Muscle layer of duodenum (tissue), 2 donors: ENCODE measurements around the gene UNC13C.

Experiments used
- H3K27ac ChIP-seq: one replicate; pipeline ENCODE4 v1.7.0; 2013; ENCODE audit warnings: mild to moderate bottlenecking, low read length
- H3K27me3 ChIP-seq: one replicate; pipeline ENCODE4 v1.7.0; 2013; ENCODE audit warnings: low read depth, mild to moderate bottlenecking, control low read depth, low read length
- H3K36me3 ChIP-seq, 2 donors: one replicate each; pipeline ENCODE4 v1.7.0; 2013; ENCODE audit warnings: low read length in 2 of 2, control low read depth in 1 of 2, mild to moderate bottlenecking in 1 of 2; ENCODE audit not compliant: insufficient read depth in 2 of 2, control insufficient read depth in 1 of 2
- H3K4me1 ChIP-seq, 2 donors: one replicate each; pipeline ENCODE4 v1.7.0; 2013; ENCODE audit warnings: low read length in 2 of 2, mild to moderate bottlenecking in 2 of 2, control low read depth in 1 of 2, moderate library complexity in 1 of 2; ENCODE audit not compliant: insufficient read depth in 2 of 2, control insufficient read depth in 1 of 2
- H3K4me3 ChIP-seq, 2 donors: one replicate each; pipeline ENCODE4 v1.7.0; 2013; ENCODE audit warnings: low read length in 2 of 2, low read depth in 1 of 2, mild to moderate bottlenecking in 1 of 2
- H3K9me3 ChIP-seq, 2 donors: one replicate each; pipeline ENCODE4 v1.7.0; 2013; ENCODE audit warnings: low read length in 2 of 2, control low read depth in 1 of 2, mild to moderate bottlenecking in 1 of 2; ENCODE audit not compliant: control insufficient read depth in 1 of 2
- donor health status: healthy.

Gene UNC13C

DNA sequence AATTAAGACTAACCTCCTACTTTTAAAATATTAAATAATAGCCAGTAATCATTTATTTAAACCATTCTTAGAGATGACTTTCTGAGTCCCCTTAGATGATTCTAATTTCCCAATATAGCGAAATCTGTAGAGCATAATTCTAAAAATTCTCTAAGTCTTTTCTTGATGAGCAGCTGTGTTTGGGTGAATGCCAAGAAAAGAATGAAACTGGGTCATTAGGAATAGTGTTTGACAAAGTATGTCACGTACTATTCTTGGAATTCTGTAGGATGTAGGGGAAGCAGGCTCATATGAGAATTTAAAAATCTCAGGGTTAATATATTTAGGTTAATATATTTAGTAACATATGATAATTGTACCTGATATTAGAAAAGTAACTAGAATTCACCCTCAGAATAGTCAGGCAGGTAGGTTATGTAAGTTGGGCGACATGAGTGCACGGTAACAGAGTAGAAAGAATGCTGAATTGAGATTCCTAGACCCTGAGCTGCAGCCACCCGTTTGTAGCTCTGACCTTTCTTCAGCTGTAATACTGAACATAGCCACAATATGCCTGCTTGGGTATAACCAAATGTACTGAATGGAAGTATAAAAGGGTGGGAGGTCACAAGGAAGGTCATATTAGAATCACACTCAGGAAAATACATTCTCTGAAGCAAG, 524.3 kb downstream of the UNC13C start:
- H3K4me3 ChIP-seq = no peak overlapping the region
- no peak overlapping the region for H3K27ac ChIP-seq
- H3K27me3 ChIP-seq = no peaks in the 10 kb centered on the region
- H3K36me3 ChIP-seq = no peaks in the 10 kb centered on the region
- no peaks in the 10 kb centered on the region for H3K4me1 ChIP-seq
- no peaks in the 10 kb centered on the region for H3K9me3 ChIP-seq

DNA sequence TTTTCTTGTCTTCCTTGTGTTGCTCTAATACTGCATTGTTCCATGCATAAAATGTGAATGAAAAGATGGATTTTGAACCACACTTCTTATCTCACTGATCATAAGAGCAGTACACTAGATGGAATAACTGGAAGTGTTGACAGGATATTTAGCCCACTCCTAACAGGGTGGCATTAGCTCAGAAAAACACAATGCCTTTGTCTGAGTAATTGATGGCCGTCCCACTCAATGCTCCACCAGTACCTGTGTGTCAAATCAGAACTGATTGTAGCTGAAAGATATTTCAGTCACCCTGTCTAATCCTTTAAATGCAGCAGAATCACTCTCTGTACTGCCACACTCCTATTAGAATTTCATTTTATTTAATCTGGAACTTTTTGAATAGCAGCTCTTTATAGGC, 526.5 kb downstream of the UNC13C start:
- Histone ChIP-seq H3K27me3 (no peaks in the 10 kb centered on the region), H3K4me1 (no peaks in the 10 kb centered on the region), H3K4me3 (no peak overlapping the region)

DNA sequence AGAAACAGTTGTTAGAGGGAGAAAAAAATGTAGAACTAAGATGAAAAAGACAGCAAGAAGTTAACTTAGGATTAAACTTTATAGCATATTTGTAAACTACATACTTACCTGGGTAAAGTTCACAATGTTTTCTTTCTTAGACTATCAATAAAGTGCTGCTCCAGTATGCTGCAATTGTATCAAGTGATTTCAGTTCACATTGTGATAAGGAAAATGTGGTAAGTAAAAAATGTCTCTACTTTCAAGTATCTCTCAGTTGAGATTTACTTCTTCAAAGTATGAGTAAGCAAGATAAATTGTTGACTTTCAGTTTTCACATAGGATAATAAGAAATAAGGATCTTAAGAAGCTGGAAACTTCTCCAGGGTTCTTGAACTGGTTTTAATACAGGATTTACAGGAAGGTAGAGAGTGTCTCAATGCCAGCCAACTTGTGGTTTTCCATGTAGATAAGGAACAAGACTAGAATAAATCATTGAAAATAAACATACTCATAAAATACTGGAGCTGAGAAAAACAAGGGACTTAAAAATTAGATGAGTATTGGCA, 528.8 kb downstream of the UNC13C start:
- Histone ChIP-seq H3K9me3 (no peaks in the 10 kb centered on the region), H3K27me3 (no peaks in the 10 kb centered on the region), H3K4me1 (no peaks in the 10 kb centered on the region), H3K27ac (no peak overlapping the region), H3K4me3 (no peak overlapping the region), H3K36me3 (no peaks in the 10 kb centered on the region)

More for the DNA sequence above, 526.5 kb downstream of the UNC13C start:
- H3K9me3 ChIP-seq = no peaks in the 10 kb centered on the region
- no peaks in the 10 kb centered on the region for H3K36me3 ChIP-seq
- no peak overlapping the region for H3K27ac ChIP-seq

DNA sequence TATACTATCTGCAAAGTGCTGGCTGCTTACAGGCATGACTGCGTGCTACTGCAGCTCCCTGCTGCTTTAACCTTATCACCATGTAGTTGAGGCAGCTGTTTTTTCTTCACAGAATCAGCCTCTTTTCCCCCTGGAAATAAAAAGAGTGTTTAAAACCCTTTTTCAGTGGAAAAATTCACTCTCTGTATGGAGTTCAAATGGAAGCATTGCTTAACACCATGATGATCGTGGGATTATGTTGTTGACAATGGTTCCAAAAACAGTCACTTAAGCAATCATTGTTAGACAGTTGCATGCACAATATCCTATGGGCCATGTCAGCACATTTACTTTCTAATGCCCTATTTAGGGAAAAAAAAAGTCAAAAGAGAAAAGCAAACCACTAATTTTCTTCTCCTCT, 536.4 kb downstream of the UNC13C start:
- no peaks in the 10 kb centered on the region for H3K4me1 ChIP-seq
- no peak overlapping the region for H3K27ac ChIP-seq
- no peaks in the 10 kb centered on the region for H3K9me3 ChIP-seq
- no peak overlapping the region for H3K4me3 ChIP-seq
- H3K36me3 ChIP-seq = no peaks in the 10 kb centered on the region
- H3K27me3 ChIP-seq = no peaks in the 10 kb centered on the region

DNA sequence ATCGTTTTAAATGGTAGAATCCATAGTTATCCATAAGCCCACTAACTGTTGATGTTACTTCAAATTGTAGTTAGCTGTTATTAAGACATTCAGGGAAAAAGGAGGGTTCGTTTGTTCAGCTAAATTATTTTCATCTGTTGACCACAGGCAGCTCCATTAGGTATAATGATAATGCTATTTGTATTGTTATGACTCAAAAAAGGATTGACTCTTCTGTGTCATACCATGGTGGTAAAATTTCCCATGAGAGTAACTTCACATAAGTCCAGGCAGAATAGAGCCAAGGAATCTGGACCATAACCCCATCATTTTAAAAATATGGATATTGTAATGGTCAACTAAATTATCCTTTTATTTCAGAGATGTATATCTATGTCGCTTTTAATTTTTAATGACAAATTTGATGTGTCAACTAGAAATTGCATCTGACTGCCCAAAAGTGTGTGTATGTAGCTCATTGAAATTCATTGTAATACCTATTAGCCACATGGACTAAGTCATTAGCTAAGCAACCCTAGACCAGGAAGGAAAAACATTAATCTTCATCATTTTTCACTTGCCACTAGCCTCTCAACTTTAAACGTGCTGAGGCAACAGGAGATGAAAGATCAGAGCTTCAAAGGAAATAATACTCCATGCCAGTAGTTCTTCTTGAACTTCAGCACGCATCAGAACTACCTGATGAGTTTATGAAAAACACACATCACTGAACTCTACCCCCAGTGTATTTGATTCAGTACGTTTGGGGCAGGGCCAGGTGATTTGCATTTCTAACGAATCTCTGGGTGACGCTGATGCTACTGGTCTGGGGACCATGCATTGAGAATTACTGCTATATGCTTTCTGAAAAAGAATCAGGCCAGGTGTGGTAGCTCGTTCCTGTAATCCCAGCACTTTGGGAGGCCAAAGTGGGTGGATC, 537.7 kb downstream of the UNC13C start:
- no peaks in the 10 kb centered on the region for H3K4me1 ChIP-seq
- no peaks in the 10 kb centered on the region for H3K9me3 ChIP-seq
- no peaks in the 10 kb centered on the region for H3K36me3 ChIP-seq
- no peak overlapping the region for H3K4me3 ChIP-seq
- H3K27me3 ChIP-seq = no peaks in the 10 kb centered on the region
- no peak overlapping the region for H3K27ac ChIP-seq

DNA sequence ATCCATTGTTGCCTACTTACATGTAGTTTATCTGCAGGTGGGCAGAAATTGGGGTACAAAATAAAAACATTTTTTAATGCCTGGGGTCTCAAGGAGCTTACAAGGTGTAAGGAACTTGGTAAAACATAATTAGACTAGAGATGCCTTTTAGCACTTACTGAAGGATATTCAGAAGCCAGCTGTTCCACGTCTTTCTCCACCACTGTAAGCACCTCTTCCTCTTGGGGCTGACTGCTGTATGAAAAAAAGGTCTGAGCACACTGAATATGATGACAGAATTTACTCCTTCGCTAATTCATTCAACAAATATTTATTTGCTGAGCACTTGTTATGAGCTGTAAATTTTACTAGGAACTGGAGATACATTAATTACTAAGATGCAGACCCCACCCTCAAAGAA, 539.1 kb downstream of the UNC13C start:
- no peaks in the 10 kb centered on the region for H3K27me3 ChIP-seq
- H3K27ac ChIP-seq = no peak overlapping the region
- no peak overlapping the region for H3K4me3 ChIP-seq
- no peaks in the 10 kb centered on the region for H3K36me3 ChIP-seq
- H3K9me3 ChIP-seq = no peaks in the 10 kb centered on the region
- no peaks in the 10 kb centered on the region for H3K4me1 ChIP-seq

DNA sequence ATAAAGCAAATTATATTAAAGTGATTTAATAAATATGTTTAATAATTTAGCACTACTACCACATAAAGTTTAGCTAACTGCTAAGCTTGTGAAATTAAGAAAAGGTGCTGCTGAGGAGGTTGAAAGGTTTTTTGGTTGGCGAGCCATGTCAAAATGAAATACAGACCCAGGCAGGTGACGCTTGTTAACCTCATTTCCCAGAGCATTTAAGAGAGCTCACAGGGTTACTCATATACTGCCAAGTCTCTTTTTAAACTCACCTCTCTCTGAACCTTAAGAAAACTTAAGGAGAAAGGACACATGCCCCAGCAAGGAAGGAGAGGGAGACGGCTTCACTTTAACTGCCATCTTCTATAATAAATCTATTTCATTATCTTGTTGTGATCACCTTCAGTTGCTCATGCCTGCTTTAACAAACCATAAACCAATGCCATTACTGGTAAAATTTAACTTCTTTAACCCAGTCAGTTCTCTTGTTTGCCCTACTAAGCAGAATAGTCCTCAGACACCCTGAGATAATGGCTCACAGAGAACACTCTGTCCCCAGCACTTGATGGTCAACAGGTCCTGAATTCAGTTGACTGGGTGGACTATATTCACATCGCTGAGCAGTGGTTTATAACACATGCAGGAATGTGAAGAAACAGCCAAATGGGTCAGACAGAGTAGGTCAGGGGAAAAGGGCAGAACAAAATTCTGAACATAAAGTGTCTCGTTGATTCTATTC, 540.1 kb downstream of the UNC13C start:
- no peaks in the 10 kb centered on the region for H3K36me3 ChIP-seq
- H3K9me3 ChIP-seq = no peaks in the 10 kb centered on the region
- H3K27me3 ChIP-seq = no peaks in the 10 kb centered on the region
- H3K4me1 ChIP-seq = no peaks in the 10 kb centered on the region
- no peak overlapping the region for H3K27ac ChIP-seq
- H3K4me3 ChIP-seq = no peak overlapping the region

DNA sequence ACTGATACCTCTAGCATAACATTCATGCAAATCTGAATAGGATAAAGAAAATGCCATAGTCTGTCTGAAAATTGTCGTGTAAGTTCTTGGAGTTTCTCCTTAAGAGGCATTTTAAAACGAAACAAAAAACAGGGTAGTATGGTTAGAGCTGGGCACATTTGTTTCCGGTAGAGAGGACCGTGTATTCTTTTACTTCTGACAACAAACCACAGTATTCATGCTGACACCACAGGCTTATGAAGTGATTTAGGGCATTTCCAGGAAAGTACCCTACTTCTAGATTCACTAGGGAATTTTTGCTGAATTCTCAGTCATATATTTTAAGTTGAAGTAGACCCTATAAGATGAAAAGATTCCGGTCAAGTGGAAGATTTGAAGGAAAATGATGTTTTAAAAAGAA, 541.3 kb downstream of the UNC13C start:
- Histone ChIP-seq H3K27ac (no peak overlapping the region), H3K27me3 (no peaks in the 10 kb centered on the region), H3K4me3 (no peak overlapping the region), H3K9me3 (no peaks in the 10 kb centered on the region), H3K36me3 (no peaks in the 10 kb centered on the region), H3K4me1 (no peaks in the 10 kb centered on the region)

DNA sequence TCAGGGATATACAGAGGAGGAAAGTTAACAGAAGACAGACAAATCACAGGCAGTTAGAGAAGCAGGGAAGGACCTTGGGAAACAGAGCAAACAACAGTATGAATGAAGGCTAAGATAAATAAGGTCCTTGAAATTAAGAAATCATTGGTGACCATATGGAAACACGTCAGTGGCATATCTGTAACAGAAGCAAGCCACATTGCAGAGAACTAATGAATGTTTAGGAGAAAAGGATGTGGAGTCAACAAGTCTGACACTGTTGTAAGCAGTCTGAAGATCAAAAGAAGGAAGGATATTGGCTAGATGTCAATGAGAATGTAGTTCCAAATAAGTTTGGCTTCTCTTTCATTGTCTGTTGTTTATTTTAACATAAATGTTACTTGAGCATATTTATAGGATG, 542.4 kb downstream of the UNC13C start:
- no peaks in the 10 kb centered on the region for H3K9me3 ChIP-seq
- no peaks in the 10 kb centered on the region for H3K4me1 ChIP-seq
- no peak overlapping the region for H3K27ac ChIP-seq
- H3K36me3 ChIP-seq = no peaks in the 10 kb centered on the region
- H3K4me3 ChIP-seq = no peak overlapping the region
- no peaks in the 10 kb centered on the region for H3K27me3 ChIP-seq

DNA sequence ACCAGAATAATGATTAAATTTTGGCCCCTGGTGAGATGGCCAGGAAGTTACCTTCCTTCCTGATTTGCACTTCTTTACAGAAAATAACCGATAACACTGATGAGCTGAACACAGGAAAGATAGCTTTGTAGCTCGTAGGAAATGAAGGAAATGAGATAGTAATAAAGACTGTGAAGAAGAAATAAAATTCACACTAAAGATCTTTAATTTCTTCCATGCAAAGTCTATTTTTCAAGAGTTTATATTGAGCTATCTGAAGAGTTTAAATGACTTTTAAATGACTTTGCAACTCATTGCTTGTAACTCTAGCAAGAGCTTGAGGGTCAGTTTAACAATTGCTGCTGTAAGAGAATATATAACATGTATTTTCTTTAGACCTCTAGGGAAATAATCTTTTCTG, 543.0 kb downstream of the UNC13C start:
- Histone ChIP-seq H3K27ac (no peak overlapping the region), H3K9me3 (no peaks in the 10 kb centered on the region), H3K4me1 (no peaks in the 10 kb centered on the region), H3K4me3 (no peak overlapping the region), H3K36me3 (no peaks in the 10 kb centered on the region), H3K27me3 (no peaks in the 10 kb centered on the region)

DNA sequence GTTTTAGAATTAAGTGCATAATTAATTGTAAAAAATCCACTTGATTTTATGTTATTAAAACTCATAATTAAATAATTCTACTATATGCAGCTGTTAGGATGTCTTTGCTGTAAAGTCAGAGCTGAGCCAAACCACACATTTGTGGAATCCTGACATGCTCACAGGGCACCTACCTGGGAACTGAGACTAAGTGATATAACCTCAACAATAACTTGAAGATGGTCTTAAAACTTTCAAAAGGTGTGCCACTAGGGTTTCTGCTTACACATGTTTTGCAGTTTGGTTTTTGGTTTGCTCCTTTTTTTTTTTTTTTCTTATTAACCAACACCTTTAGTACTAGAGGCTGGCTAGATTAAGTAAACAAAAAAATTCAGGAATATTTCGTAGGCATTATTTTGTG, 549.8 kb downstream of the UNC13C start:
- H3K9me3 ChIP-seq = no peaks in the 10 kb centered on the region
- H3K4me3 ChIP-seq = no peak overlapping the region
- no peak overlapping the region for H3K27ac ChIP-seq
- no peaks in the 10 kb centered on the region for H3K27me3 ChIP-seq
- no peaks in the 10 kb centered on the region for H3K4me1 ChIP-seq
- H3K36me3 ChIP-seq = no peaks in the 10 kb centered on the region
